D341Med (cell line): ENCODE results near the gene MIS12.

Experiments used
- DNase-seq: peaks from one replicate; pipeline ENCODE4 v3.0.0; 2012; ENCODE audit warnings: low spot score

The MIS12 gene

GRCh38 chr17:5535436-5535835 is 49.1 kb downstream of the MIS12 start:
- no peak for DNase-seq

GRCh38 chr17:5536866-5537650 is 50.7 kb downstream of the MIS12 start:
- DNase-seq, result no peak

GRCh38 chr17:5539286-5539685 is 52.9 kb downstream of the MIS12 start:
- DNase-seq, result no peak

- no peak for DNase-seq
These were observed 54.0 kb downstream of the MIS12 start for GRCh38 chr17:5540321-5540720.
